ENCODE results near the gene SEMA3C.

SEMA3C gene

DNA sequence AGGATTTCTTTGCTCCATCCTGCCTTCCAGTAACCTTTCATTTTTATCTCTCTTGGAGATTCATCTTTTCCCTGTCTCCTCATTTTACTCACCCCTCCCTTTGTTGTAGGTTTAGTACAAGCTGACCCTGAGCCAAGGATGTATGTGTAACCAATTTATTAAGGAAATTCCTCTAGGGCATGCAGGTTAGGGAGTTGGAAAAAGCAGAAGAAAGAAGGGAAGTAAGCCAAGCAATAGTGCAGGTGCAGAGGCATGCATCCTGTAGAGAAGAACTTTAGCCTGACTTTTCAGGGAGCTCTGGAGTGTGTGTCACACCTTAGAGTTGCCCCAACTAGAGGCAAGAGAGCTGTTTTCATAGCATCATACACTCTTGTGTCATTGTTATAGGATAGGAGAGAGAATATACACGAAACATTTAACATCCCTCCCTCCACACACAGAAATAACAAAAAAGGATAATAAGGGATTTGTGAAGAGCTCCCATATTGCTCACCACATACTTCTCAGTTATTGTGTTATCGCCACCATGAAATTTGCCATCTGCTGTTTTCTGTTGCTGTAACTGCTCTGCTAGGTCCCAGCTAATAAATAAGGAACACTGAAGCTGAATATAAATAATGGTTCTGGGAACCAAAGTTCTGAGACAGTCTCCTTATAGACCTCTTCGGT lies 21.8 kb upstream of the SEMA3C start:
- Histone ChIP-seq H3K36me3 (ENCODE audit: control insufficient read depth in 2 of 2, insufficient read depth in 1 of 2, low read length in 2 of 2) (no peaks in the 10 kb centered on the region), H3K4me3 (ENCODE audit: low read depth, low read length) (no peak overlapping the region), H3K27ac (ENCODE audit: extremely low read depth, low read depth, low read length) (no peak overlapping the region), H3K4me1 (ENCODE audit: control insufficient read depth, insufficient read depth, low read length) (peaks cover 3% of the 10 kb centered on the region; the same call in 1 of the 2 replicates), H3K9me3 (ENCODE audit: control insufficient read depth, insufficient read depth, low read depth, low read length) (no peaks in the 10 kb centered on the region)
- POLR2A ChIA-PET: interaction anchor here (0.6 to 1.2 kb wide), 3 partner anchors 22 to 218 kb away, joined by 3 to 4 read pairs (median 3); partner anchors contain the start of gene SEMA3C
- CTCF ChIA-PET: interaction anchor here (0.7 to 1.0 kb wide), 2 partner anchors 17 to 152 kb away, joined by 3 to 4 read pairs; no protein-coding TSS in a partner anchor
- TF ChIP-seq ZNF792 (tag by site-specific recombination; IDR thresholded peaks at IDR 0.05) (no peak), ZNF558 (tag by site-specific recombination; IDR thresholded peaks at IDR 0.05) (no peak), ZFP69B (tag by site-specific recombination; IDR thresholded peaks at IDR 0.05) (no peak), ZNF416 (tag by site-specific recombination; IDR thresholded peaks at IDR 0.05) (no peak), ZBTB17 (tag by site-specific recombination; IDR thresholded peaks at IDR 0.05) (no peak), ZNF140 (tag by site-specific recombination; IDR thresholded peaks at IDR 0.05) (no peak), ZEB2 (tag by site-specific recombination; IDR thresholded peaks at IDR 0.05) (no peak), RBAK (tag by site-specific recombination; IDR thresholded peaks at IDR 0.05) (no peak), ZNF677 (tag by site-specific recombination; IDR thresholded peaks at IDR 0.05) (no peak), BCL11B (tag by site-specific recombination; IDR thresholded peaks at IDR 0.05; ENCODE audit: low read depth) (no peak), ZNF350 (tag by site-specific recombination; IDR thresholded peaks at IDR 0.05) (no peak), ZNF274 (IDR thresholded peaks at IDR 0.05; ENCODE audit: low read length) (no peak), ZNF274 (tag by site-specific recombination; IDR thresholded peaks at IDR 0.05; ENCODE audit: borderline replicate concordance) (no peak), ZBTB1 (tag by site-specific recombination; IDR thresholded peaks at IDR 0.05) (no peak)
- TF ChIP-seq, protein P1, sequence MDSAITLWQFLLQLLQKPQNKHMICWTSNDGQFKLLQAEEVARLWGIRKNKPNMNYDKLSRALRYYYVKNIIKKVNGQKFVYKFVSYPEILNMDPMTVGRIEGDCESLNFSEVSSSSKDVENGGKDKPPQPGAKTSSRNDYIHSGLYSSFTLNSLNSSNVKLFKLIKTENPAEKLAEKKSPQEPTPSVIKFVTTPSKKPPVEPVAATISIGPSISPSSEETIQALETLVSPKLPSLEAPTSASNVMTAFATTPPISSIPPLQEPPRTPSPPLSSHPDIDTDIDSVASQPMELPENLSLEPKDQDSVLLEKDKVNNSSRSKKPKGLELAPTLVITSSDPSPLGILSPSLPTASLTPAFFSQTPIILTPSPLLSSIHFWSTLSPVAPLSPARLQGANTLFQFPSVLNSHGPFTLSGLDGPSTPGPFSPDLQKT (IDR thresholded peaks at IDR 0.05; ENCODE audit: borderline replicate concordance, low read depth, low read length): no peak
- TF ChIP-seq, protein P2, sequence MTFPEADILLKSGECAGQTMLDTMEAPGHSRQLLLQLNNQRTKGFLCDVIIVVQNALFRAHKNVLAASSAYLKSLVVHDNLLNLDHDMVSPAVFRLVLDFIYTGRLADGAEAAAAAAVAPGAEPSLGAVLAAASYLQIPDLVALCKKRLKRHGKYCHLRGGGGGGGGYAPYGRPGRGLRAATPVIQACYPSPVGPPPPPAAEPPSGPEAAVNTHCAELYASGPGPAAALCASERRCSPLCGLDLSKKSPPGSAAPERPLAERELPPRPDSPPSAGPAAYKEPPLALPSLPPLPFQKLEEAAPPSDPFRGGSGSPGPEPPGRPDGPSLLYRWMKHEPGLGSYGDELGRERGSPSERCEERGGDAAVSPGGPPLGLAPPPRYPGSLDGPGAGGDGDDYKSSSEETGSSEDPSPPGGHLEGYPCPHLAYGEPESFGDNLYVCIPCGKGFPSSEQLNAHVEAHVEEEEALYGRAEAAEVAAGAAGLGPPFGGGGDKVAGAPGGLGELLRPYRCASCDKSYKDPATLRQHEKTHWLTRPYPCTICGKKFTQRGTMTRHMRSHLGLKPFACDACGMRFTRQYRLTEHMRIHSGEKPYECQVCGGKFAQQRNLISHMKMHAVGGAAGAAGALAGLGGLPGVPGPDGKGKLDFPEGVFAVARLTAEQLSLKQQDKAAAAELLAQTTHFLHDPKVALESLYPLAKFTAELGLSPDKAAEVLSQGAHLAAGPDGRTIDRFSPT (tag by site-specific recombination; IDR thresholded peaks at IDR 0.05): no peak
- TF ChIP-seq, protein P3, sequence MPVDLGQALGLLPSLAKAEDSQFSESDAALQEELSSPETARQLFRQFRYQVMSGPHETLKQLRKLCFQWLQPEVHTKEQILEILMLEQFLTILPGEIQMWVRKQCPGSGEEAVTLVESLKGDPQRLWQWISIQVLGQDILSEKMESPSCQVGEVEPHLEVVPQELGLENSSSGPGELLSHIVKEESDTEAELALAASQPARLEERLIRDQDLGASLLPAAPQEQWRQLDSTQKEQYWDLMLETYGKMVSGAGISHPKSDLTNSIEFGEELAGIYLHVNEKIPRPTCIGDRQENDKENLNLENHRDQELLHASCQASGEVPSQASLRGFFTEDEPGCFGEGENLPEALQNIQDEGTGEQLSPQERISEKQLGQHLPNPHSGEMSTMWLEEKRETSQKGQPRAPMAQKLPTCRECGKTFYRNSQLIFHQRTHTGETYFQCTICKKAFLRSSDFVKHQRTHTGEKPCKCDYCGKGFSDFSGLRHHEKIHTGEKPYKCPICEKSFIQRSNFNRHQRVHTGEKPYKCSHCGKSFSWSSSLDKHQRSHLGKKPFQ (tag by site-specific recombination; IDR thresholded peaks at IDR 0.05): no peak
- TF ChIP-seq, protein P4, sequence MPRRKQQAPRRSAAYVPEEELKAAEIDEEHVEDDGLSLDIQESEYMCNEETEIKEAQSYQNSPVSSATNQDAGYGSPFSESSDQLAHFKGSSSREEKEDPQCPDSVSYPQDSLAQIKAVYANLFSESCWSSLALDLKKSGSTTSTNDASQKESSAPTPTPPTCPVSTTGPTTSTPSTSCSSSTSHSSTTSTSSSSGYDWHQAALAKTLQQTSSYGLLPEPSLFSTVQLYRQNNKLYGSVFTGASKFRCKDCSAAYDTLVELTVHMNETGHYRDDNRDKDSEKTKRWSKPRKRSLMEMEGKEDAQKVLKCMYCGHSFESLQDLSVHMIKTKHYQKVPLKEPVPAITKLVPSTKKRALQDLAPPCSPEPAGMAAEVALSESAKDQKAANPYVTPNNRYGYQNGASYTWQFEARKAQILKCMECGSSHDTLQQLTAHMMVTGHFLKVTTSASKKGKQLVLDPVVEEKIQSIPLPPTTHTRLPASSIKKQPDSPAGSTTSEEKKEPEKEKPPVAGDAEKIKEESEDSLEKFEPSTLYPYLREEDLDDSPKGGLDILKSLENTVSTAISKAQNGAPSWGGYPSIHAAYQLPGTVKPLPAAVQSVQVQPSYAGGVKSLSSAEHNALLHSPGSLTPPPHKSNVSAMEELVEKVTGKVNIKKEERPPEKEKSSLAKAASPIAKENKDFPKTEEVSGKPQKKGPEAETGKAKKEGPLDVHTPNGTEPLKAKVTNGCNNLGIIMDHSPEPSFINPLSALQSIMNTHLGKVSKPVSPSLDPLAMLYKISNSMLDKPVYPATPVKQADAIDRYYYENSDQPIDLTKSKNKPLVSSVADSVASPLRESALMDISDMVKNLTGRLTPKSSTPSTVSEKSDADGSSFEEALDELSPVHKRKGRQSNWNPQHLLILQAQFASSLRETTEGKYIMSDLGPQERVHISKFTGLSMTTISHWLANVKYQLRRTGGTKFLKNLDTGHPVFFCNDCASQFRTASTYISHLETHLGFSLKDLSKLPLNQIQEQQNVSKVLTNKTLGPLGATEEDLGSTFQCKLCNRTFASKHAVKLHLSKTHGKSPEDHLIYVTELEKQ (tag by site-specific recombination; IDR thresholded peaks at IDR 0.05; ENCODE audit: borderline replicate concordance): no peak
- TF ChIP-seq, protein P5, sequence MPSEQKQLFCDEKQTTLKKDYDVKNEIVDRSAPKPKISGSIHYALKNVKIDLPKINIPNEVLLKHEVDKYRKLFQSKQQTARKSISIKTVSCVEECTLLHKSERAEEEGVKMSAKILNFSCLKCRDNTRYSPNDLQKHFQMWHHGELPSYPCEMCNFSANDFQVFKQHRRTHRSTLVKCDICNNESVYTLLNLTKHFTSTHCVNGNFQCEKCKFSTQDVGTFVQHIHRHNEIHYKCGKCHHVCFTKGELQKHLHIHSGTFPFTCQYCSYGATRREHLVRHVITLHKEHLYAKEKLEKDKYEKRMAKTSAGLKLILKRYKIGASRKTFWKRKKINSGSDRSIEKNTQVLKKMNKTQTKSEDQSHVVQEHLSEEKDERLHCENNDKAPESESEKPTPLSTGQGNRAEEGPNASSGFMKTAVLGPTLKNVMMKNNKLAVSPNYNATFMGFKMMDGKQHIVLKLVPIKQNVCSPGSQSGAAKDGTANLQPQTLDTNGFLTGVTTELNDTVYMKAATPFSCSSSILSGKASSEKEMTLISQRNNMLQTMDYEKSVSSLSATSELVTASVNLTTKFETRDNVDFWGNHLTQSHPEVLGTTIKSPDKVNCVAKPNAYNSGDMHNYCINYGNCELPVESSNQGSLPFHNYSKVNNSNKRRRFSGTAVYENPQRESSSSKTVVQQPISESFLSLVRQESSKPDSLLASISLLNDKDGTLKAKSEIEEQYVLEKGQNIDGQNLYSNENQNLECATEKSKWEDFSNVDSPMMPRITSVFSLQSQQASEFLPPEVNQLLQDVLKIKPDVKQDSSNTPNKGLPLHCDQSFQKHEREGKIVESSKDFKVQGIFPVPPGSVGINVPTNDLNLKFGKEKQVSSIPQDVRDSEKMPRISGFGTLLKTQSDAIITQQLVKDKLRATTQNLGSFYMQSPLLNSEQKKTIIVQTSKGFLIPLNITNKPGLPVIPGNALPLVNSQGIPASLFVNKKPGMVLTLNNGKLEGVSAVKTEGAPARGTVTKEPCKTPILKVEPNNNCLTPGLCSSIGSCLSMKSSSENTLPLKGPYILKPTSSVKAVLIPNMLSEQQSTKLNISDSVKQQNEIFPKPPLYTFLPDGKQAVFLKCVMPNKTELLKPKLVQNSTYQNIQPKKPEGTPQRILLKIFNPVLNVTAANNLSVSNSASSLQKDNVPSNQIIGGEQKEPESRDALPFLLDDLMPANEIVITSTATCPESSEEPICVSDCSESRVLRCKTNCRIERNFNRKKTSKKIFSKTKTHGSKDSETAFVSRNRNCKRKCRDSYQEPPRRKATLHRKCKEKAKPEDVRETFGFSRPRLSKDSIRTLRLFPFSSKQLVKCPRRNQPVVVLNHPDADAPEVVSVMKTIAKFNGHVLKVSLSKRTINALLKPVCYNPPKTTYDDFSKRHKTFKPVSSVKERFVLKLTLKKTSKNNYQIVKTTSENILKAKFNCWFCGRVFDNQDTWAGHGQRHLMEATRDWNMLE (tag by site-specific recombination; conservative IDR thresholded peaks at IDR 0.05; ENCODE audit: low read depth): no peak
